Uterus (tissue), 2 donors: ENCODE results near the gene BID.

Experiments
- CTCF ChIP-seq, 4 experiments: fragments of 200-600 bp in 2 of 4; fragments of 450-650 bp in 2 of 4; sonication (generic) in 2 of 4; IDR thresholded peaks; one replicate each; pipeline ENCODE4 v1.5.1; 2016 to 2019; ENCODE audit warnings: antibody characterized with exemption in 4 of 4, mild to moderate bottlenecking in 2 of 4, moderate library complexity in 1 of 4
- POLR2A ChIP-seq, 2 donors: fragments of 450-650 bp; IDR thresholded peaks; one replicate each; pipeline ENCODE4 v1.6.1; 2016; ENCODE audit warnings: antibody characterized with exemption in 2 of 2, mild to moderate bottlenecking in 1 of 2, moderate library complexity in 1 of 2

GRCh38 chr22:17717708-17718107, 56.6 kb downstream of the BID start:
- no peak for TF ChIP-seq POLR2A (IDR thresholded peaks at IDR 0.05)
- no peak for TF ChIP-seq CTCF (IDR thresholded peaks at IDR 0.05)
